A673 (cell line): ENCODE data around the gene PARN. TPM values are rescaled to one million over a fixed set of nuclear protein-coding genes. Genes with fewer than 3 reads are reported as not detected.

Experiments
- BruUV-seq: library from RNA; stranded (reverse); fragments of 400-500 nt; replicated peaks from 2 replicates; lab custom pipeline; 2021; lab: Mats Ljungman, UMichigan
- CTCF ChIA-PET: fragments of 300-600 bp; sonication (Branson Sonifier 250); formaldehyde crosslinking; loops from one replicate; lab custom pipeline; 2022; ENCODE audit warnings: antibody characterized with exemption; lab: Charles Lee
- POLR2A ChIA-PET: fragments of 300-600 bp; sonication (Branson Sonifier 250); formaldehyde crosslinking; loops from one replicate; lab custom pipeline; 2022; ENCODE audit warnings: antibody characterized with exemption; ENCODE audit not compliant: low non-redundant PET; lab: Charles Lee
- DNase-seq: peaks from one replicate; pipeline ENCODE4 v3.0.0-alpha.2; 2015; ENCODE audit warnings: low spot score
- H3K27ac ChIP-seq: fragments of 200-600 bp; sonication (generic); 2 replicates; pipeline ENCODE4 v1.5.1; 2016; ENCODE audit warnings: mixed run types, low read depth, mild to moderate bottlenecking, mixed read lengths, antibody characterized with exemption, low read length; ENCODE audit not compliant: poor library complexity, severe bottlenecking
- H3K27me3 ChIP-seq: fragments of 200-600 bp; sonication (generic); replicated peaks from 2 replicates; pipeline ENCODE4 v1.6.1; 2017; ENCODE audit warnings: mixed run types, low read depth, mild to moderate bottlenecking, mixed read lengths, antibody characterized with exemption, low read length; ENCODE audit not compliant: insufficient read depth, poor library complexity
- H3K36me3 ChIP-seq: fragments of 200-600 bp; sonication (generic); 2 replicates; pipeline ENCODE4 v1.6.1; 2016; ENCODE audit warnings: mixed run types, mild to moderate bottlenecking, mixed read lengths, antibody characterized with exemption, low read length; ENCODE audit not compliant: insufficient read depth, poor library complexity, severe bottlenecking
- H3K4me1 ChIP-seq: fragments of 200-600 bp; sonication (generic); 2 replicates; pipeline ENCODE4 v1.6.1; 2017; ENCODE audit warnings: mixed run types, mild to moderate bottlenecking, mixed read lengths, antibody characterized with exemption, low read length; ENCODE audit not compliant: insufficient read depth, poor library complexity, severe bottlenecking
- H3K4me3 ChIP-seq: fragments of 200-600 bp; sonication (generic); 2 replicates; pipeline ENCODE4 v1.5.1; 2016; ENCODE audit warnings: low read depth, mixed run types, mild to moderate bottlenecking, mixed read lengths, low read length; ENCODE audit not compliant: poor library complexity, severe bottlenecking
- H3K9me3 ChIP-seq: fragments of 200-600 bp; sonication (generic); 2 replicates; pipeline ENCODE4 v1.6.1; 2016; ENCODE audit warnings: mixed run types, low read depth, mild to moderate bottlenecking, mixed read lengths, antibody characterized with exemption, low read length; ENCODE audit not compliant: poor library complexity, severe bottlenecking
- EZH2 ChIP-seq: fragments of 200-600 bp; sonication (generic); IDR thresholded peaks from 2 replicates; pipeline ENCODE4 v1.6.1; 2017; ENCODE audit warnings: borderline replicate concordance, low read depth, mild to moderate bottlenecking, mixed read lengths, antibody characterized with exemption, low read length; ENCODE audit not compliant: poor library complexity, severe bottlenecking
- intact Hi-C: fragments of 100-400 bp; cut with micrococcal nuclease; formaldehyde crosslinking; loops from one replicate; pipeline ENCODE4 v1.10.0; 2022; ENCODE audit not compliant: unreplicated experiment
- total RNA-seq: library from RNA; stranded (reverse); gene quantifications from 2 replicates; pipeline ENCODE4 v1.2.3, GENCODE V29; 2021
- TF ChIP-seq, protein P1 (sequence below): fragments of 300-800, 200-600 bp; sonication (generic); conservative IDR thresholded peaks from 2 replicates; pipeline ENCODE4 v1.5.1; 2017; ENCODE audit warnings: low read depth, mild to moderate bottlenecking, antibody characterized with exemption, low read length, moderate library complexity, mixed read lengths

The PARN gene
- total RNA-seq, 1 experiment from 2014 or later = 37.5 TPM

- Histone ChIP-seq H3K4me1 (peaks cover 5% of the 10 kb centered on the region), H3K36me3 (no peaks in the 10 kb centered on the region), H3K27ac (no peak overlapping the region), H3K9me3 (peaks cover 13% of the 10 kb centered on the region), H3K4me3 (no peak overlapping the region), H3K27me3 (no peaks in the 10 kb centered on the region)
- DNase-seq = no peak
- intact Hi-C loops = no loop called here
- no peak for TF ChIP-seq EZH2
- TF ChIP-seq, protein P1, sequence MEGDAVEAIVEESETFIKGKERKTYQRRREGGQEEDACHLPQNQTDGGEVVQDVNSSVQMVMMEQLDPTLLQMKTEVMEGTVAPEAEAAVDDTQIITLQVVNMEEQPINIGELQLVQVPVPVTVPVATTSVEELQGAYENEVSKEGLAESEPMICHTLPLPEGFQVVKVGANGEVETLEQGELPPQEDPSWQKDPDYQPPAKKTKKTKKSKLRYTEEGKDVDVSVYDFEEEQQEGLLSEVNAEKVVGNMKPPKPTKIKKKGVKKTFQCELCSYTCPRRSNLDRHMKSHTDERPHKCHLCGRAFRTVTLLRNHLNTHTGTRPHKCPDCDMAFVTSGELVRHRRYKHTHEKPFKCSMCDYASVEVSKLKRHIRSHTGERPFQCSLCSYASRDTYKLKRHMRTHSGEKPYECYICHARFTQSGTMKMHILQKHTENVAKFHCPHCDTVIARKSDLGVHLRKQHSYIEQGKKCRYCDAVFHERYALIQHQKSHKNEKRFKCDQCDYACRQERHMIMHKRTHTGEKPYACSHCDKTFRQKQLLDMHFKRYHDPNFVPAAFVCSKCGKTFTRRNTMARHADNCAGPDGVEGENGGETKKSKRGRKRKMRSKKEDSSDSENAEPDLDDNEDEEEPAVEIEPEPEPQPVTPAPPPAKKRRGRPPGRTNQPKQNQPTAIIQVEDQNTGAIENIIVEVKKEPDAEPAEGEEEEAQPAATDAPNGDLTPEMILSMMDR = no peak
- CTCF ChIA-PET = no interaction called here
- POLR2A ChIA-PET = no interaction called here
- no TSS peak for BruUV-seq
Measured at GRCh38 chr16:14539631-14540030, 90.4 kb downstream of the PARN start.

- POLR2A ChIA-PET = no interaction called here
- CTCF ChIA-PET = no interaction called here
Measured at GRCh38 chr16:14539156-14539555, 90.9 kb downstream of the PARN start.

DNA sequence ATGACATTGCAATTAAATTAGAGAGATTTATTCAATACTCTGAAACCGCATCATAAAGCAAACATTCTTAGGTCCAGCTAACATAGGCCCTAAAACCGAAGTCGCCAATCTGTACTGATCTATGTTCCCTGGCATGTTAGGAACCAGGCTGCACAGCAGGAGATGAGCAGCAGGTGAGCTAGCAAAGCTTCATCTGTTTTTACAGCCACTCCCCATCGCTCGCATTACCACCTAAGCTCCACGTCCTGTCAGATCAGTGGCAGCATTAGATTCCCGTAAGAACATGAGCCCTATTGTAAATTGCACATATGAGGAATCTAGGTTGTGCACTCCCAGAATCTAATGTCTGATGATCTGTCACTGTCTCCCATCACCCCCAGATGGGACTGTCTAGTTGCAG lies 91.5 kb downstream of the PARN start:
- Histone ChIP-seq H3K36me3 (no peaks in the 10 kb centered on the region), H3K4me1 (peaks cover 5% of the 10 kb centered on the region), H3K9me3 (peaks cover 13% of the 10 kb centered on the region), H3K27me3 (no peaks in the 10 kb centered on the region), H3K27ac (no peak overlapping the region), H3K4me3 (no peak overlapping the region)
- CTCF ChIA-PET = no interaction called here
- DNase-seq = no peak
- BruUV-seq = no TSS peak
- POLR2A ChIA-PET = no interaction called here
- intact Hi-C loops = no loop called here
- TF ChIP-seq, protein P1 = no peak
- no peak for TF ChIP-seq EZH2

More at GRCh38 chr16:14539156-14539555, 90.9 kb downstream of the PARN start:
- Histone ChIP-seq H3K4me3 (no peak overlapping the region), H3K9me3 (peaks cover 13% of the 10 kb centered on the region), H3K4me1 (peaks cover 5% of the 10 kb centered on the region), H3K27ac (no peak overlapping the region), H3K36me3 (no peaks in the 10 kb centered on the region), H3K27me3 (no peaks in the 10 kb centered on the region)
- DNase-seq = no peak
- TF ChIP-seq EZH2 = no peak
- TF ChIP-seq, protein P1 = no peak
- no TSS peak for BruUV-seq
- intact Hi-C loops = no loop called here
